Astrocyte (in vitro differentiated cells and primary cell): ENCODE results near the gene RPH3AL.

Experiments used
- CTCF ChIP-seq: IDR thresholded peaks from 2 replicates; pipeline ENCODE4 v1.5.1; 2011; ENCODE audit warnings: low read depth, mild to moderate bottlenecking, inconsistent platforms, low read length, moderate library complexity; ENCODE audit not compliant: insufficient read depth
- EZH2 ChIP-seq: IDR thresholded peaks from 2 replicates; pipeline ENCODE4 v1.6.1; 2012; ENCODE audit warnings: mild to moderate bottlenecking, low read length, inconsistent platforms; ENCODE audit not compliant: insufficient read depth

GRCh38 chr17:372157-373152 lies 19.8 kb upstream of the RPH3AL start:
- TF ChIP-seq CTCF (no peak), EZH2 (no peak)
